Activated T-helper 1 cell treated with Interleukin-2 at 50 U/mL for 16 hours (primary cell): ENCODE data around the gene ANP32E.

Experiments
- DNase-seq: peaks from one replicate; pipeline ENCODE4 v3.0.0-alpha.2; 2020; ENCODE audit warnings: low read depth

Gene ANP32E

DNA sequence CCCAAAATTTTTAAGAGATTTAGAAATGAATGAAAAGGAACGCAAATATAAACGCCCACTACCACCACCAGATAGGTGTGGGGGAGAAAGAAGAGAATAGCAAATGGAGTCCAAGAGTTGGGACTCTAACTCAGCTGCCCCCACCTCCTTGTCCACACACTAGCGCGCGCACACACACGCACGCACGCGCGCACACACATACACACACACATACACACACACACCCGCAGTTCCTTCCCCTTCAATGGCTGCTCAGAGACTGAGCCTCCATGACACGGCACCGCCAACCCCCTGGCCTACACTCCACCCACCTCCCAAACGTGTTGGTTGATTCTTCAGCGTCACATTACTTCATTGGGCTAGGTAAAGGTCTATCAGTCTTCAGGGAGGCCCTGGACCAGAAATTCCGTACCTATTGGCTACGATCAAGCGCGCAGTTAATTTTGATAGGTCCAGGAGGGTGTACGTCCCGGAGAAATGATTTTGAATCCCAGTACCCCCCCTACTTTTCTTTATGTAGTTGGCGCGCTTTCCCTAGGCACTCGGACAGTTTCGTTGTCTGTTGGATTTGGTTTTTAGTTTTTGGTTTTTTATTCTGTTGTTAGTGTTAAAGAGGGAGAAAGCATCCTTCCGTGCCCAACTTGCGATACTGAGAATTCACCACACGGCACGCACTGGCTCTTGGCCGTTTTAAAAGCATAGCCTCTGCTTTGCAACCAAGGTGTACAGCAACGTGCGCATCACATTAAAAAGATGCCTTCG lies at the start of gene ANP32E:
TSS of gene ANP32E (minus strand) at position 261 of the 762 bp plus-strand sequence. CDS start 326 bp downstream, outside the sequence.
- peak; percentile 87 for DNase-seq

DNA sequence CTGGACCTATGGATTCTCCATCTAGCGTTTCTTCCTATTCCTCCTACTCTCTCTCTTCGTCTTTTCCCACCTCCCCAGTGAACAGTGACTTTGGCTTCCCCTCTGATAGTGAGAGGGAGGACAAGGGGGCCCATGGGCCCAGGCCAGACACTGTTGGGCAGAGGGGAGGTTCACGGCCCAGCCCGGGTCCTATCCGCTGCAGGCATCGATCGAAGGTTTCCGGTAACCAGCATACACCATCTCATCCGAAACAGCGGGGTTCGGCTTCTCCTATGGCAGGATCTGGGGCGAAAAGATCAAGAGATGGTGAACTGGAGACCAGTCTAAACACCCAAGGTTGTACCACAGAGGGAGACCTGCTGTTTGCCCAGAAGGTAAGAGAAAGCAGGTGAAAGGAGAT lies 47.3 kb upstream of the ANP32E start:
- no peak for DNase-seq

DNA sequence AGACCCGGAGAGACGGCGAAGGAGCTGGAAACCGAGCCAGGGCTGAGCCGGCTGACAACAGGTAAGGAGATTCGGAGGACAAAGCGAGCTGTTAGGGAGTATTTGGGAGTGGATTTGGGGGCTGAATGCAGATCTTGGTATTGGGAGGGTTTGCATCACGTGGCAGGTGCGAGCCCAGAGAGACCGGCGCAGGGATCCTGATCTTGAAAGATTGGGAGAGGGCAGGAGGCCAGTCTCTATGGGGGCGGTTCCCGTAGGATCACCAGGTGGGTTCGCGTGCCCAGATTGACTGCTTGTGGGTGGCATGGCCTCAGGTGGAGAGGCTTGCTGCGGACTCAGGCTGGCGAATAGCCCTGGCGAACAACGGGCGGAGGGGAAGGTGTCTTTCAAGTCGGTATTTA lies 46.6 kb upstream of the ANP32E start:
- no peak for DNase-seq

DNA sequence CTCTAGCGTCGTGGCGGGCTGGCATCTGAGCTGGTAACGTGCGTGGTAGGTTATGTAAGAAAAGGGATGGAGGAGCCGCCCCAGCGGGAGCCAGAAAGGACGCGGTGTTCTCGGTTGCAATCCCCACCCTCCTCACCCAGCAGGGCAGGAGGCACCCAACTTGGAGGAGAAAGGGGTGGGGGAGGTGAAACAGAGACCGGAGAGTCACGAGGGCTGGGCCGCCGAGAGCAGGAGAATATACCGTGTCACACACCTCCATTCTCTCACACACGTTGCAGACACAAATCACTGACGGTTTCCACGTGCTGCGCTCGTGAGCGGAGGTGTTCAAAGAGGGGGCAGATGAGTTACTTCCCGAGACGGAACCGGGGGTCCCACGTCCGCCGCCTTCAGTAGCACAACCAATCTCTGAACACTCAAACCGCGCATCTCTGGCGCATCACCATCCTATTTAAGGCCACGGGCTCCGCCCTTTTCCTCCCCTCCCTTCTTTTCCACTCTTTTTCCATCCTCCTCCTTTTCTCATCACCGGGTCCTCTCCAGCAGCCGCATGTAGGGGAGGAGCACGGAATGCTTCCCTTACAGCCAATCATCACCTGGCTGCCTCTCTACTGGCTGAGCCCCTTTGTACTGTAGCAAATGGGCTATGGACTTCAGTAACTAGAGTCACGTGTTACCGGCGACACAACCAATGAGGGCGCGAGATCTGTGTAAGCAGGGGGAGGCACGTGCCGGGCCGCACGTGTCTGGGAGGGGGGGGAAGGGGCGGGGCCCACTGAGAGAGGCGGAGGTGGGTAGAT lies 46.0 kb upstream of the ANP32E start, which contains the start of gene CIART:
TSS of gene CIART (plus strand) at position 797 of the 800 bp plus-strand sequence. CDS start 714 bp downstream, outside the sequence.
- DNase-seq: peak; percentile 66

DNA sequence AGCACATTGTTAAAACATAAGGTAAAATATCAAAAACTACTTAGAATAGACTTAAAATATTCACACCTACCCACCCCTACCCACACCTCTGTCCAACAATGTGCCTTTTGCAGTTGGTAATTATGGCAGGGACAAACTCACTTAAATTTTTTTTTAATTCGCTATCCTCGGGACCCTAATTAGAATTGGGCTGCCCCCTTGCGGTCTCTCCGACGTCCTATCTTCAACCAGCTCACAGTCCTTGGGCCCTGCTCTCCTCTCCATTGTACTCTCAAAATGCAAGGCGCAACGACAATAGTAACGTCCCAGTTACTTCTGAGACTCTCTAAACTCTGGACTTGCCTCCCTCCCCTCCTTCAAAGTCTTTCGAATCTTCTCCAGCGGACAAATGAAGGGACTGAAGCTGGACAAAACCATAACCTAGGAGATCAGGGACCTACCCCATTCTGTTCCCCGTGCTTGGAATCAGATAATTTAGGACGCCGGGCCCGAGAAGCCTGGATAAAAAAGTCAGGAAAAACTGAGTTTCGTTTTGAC lies 45.4 kb upstream of the ANP32E start:
- DNase-seq: peak; percentile 30

DNA sequence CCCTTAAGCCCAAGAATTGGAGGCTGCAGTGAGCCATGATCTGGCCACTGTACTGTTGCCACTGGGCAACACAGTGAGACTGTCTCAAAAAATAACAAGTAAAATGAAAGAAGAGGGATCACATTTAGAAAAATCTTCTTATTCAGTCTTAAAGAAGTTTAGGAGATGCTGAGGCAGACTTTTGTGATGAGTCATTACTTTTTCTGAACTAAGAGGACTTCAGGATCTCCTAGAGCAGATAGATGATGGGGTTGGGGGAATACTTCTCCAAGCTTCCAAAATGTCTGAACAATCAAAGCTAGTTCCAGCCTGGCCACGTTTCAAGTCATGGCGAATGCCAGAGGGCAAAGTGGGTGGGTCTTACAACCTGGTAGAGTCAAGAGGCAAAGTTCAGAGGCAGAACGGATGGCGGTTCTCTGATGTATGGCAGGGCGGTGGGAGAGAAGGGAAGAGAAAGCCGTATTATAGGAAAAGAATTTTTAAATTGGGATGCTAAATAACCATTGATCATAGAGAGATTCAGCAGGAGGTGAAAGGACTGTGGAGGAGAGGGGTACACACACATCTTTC lies 44.3 kb upstream of the ANP32E start:
- DNase-seq: no peak

DNA sequence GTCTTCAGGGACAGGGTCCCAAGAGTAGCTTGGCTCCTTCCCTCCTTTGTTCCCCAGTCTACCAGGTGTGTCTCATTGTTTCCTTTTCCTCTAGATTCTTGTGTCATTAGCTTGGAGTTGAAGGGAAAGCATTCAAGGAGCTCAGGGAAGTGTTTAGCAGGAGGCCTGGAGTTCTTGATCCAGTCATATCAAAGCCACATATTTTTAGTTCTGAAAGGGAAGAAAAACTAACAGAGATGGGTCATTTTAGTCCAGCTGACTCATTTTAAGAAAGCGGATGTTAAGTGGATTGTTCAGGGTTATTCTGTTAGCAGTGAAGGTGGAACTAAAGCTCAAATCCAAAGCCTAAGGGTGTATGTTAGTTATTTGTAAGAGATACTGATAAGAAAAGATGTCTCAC lies 37.4 kb upstream of the ANP32E start:
- no peak for DNase-seq

DNA sequence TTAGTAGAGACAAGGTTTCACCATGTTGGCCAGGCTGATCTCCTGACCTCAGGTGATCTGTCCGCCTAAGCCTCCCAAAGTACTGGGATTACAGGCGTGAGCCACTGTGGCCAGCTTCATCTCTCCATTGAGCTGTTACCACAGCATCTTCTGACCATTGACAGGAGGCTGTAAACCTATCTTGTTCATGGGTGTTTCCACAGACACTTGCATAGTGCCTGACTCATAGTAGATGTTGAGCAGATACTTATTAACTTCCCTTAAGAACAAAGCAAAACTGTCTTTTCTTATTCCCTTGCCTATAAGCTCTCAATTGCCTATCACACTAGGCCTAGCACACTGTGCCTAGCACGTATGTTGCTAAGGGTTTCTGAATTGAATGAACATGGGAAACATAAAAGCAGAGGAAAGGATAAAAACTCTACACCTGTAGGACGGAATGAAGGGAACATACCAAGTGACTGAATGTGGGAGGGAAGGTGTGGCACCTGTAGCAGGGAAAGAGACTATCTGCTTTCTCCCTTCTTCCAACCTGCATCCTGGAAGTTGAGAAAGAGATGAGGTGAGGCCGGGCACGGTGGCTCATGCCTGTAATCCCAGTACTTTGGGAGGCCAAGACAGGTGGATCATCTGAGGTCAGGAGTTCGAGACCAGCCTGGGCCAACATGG lies 35.5 kb upstream of the ANP32E start:
- DNase-seq: no peak

DNA sequence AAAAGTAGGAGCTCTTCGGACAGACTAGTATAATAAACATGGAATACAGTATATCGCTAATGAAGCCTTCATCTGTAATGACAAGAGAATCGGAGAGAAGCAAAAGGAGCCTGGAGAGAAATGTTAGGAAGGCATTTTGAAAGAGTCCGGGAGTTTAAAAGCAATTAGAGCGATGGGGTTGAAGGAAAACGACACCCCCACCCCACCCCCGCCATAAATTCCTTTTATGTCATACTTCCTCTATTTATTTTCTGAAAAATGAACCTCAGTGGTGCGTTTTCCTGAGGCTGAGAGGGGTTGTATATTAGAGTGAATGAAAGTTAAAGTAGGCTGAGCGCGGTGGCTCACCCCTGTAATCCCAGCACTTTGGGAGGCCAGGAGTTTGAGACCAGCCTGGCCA lies 33.5 kb upstream of the ANP32E start:
- DNase-seq: no peak

DNA sequence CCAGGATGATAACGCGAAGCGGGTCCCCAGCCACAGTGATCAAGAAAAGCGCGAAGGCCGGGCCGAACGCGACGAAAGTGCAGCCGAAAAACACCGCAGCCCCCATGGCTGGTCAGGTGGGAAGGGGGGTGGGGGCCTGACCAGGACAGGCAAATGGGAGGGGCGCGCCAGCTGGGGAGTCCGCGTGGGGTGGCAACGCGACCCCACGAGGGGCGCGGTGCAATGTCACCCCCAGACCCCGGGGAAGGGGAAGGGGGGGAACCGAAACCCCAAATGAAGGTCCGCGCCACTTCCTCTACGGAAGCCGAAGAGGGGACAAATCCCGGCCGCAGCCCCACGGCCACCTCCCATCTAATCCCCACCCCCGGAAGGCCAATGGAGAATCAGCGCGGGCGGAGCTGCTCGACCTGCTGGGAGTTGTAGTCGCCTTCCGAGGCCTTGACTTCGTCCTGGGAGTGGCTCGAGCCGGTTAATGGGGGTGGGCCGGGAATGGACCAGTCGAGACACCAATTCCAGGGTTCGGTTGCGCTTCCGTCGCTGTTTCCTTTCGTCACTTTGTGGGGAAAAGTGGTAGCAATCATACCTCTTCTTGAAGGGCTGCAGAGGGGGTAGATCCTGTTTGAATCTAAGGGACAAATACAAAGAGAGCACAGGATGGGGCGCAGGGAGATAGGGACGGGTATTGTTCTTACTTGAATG lies 32.9 kb upstream of the ANP32E start, which contains the start of gene APH1A:
TSS of gene APH1A (minus strand) at position 312 of the 699 bp plus-strand sequence. CDS start at position 106, 206 bp downstream.
- DNase-seq: peak; percentile 85

DNA sequence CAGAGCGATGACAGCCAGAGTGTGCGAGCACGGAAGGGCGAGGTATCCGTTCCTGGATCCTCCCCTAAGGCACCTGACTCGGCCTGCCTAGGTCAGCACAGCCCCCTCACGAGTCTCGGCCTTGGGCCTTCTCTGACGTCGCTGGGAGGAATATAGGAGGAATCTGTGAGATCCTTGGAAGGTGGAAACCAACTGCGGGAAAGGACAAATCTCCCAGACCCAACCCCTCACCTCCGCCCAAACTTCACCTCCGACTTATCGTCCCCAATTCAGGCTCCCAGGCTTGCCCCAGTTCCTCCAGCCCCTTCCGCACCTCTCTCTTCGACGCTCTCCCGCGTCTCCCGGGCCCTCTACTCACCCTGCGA lies 32.4 kb upstream of the ANP32E start:
- peak; percentile 30 for DNase-seq

DNA sequence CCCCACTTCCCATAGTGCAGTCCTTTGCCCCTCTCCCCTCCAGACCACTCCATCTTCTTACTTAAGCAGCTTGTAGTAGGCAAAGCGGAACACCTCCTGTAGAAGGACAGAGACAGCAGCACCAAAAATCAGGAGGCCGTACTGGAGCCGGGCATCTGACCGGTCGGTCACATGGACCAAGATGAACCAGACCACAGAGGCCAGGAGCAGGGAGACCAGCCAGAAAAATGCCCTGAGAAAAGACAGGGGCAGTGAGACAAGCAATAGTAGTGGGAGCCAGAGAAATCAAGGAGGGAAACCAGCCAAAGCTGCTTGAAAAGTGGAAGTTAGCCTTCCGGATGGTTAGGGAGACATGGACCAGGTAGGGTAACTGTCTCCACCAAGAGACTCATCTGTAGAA lies 32.0 kb upstream of the ANP32E start:
- DNase-seq: no peak

DNA sequence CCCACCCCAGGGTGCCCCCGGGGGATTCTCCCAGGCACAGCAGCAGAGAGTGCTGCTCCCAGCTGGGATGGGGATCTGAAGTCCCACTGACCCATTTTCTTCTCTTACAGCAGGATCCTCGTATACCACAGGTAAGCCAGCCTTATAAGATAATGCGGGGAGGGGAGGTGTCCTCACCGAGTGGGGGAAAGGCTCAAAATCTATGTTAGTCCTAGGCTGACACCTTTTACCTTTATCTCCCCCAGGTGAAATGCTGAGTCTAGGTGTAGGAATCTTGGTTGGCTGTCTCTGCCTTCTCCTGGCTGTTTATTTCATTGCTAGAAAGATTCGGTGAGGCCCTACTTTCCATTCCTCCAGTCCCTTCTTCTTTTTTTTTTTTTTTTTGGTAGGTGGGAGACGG lies 27.6 kb upstream of the ANP32E start:
- no peak for DNase-seq

DNA sequence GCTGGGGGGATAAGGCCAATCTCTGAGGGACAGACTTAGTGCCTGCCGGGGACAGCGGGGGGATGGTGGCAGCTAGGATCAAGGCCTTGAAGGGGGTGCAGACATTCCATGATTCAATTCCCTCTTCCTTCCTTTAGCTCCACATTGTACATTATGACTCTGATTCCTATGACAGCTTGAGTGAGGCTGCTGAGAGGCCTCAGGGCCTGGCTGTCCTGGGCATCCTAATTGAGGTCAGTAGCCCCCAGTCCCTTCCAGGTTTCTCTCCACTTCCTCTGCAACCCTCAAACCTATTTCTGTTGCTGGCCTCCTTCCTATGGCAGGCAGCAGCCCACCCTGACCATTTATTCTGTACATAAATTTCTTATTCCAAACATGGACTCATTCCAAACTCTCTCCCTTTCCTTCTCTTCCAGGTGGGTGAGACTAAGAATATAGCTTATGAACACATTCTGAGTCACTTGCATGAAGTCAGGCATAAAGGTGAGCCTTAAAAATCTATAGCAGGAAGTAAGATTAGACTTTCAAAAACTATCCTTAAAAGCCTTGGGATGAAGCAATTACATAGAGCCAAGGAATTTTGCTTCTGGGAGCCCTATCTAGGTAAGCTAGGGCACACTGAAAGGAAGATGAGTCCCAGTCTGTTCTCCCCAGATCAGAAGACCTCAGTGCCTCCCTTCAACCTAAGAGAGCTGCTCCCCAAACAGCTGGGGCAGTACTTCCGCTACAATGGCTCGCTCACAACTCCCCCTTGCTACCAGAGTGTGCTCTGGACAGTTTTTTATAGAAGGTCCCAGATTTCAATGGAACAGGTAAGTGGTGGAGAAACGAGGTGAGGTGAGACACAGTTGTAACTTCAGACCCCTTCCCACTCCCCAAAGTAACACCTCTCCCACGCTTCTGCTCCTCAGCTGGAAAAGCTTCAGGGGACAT lies 26.7 kb upstream of the ANP32E start:
- no peak for DNase-seq

DNA sequence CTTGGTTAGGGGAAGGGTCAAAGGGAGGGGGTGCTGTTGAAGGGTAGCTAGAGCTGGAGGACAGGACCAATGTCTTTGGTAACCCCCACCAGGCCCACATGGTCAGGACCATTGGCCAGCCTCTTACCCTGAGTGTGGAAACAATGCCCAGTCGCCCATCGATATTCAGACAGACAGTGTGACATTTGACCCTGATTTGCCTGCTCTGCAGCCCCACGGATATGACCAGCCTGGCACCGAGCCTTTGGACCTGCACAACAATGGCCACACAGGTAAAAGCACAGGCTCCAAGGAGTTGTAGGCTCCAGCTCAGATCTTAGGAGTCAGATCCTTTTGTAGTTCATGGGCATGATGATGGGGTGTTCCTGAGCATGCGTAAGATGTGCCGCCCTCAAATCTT lies 25.5 kb upstream of the ANP32E start:
- no peak for DNase-seq

DNA sequence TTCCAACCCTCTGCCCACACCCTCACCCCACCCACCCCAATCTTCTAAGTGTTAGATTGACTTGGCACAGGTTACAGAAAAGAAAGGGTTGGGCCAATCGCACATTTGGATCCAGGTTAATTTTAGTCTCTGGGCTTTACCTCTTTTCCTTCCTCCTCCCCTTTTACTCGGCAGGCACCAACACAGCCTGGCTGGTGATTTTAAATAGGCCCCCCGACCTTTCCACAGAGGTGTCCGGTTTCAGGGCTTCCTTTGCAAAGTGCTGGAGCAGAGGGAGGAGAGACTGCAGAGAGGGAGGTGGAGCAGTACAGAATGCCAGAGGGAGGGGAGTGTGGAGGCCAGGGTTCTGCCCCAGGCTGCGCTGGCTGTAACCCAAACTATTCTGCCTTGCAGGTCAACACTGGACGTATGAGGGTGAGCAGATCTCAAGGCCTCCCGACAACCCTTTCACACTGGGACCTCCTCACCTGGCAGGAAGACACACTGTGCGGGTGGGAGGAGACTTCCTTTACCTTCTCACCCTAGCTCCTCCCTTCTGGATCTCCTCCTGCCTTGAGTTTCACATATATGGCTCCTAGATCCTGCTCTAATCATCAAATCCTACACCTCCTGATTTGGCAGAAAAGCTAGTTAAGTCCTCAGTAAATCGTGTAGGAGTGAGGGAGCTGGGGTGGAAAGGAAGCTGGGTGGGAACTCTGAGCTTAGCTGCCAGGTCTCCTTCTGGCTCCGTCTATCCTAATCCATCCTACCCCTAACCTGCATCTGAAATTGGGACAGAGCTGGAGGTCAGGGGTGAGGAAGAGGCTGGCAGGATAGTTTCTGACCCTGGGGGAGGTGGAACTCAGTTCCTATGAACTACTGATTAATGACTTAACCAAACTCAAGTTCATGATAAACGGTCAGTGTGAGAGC lies 24.1 kb upstream of the ANP32E start:
- DNase-seq: no peak

DNA sequence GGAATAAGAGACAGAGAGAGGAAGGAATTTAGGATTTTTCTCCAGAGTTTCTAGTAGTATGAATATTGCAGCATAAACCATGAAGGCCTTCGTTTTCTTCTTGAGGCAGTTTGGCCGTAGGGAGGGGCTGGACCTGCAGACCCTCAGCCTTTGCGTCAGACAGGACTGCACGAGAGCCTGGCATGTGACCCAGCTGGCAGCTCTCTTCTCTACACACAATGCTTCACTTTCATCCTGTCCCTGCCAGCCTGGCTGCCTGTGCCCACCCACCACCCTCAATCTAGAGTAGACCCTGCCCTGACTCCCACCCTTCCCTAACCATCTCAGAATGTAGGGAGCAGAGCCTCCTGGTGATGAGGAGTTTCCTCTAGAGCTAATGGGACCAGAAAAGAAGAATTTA lies 23.3 kb upstream of the ANP32E start:
- no peak for DNase-seq

DNA sequence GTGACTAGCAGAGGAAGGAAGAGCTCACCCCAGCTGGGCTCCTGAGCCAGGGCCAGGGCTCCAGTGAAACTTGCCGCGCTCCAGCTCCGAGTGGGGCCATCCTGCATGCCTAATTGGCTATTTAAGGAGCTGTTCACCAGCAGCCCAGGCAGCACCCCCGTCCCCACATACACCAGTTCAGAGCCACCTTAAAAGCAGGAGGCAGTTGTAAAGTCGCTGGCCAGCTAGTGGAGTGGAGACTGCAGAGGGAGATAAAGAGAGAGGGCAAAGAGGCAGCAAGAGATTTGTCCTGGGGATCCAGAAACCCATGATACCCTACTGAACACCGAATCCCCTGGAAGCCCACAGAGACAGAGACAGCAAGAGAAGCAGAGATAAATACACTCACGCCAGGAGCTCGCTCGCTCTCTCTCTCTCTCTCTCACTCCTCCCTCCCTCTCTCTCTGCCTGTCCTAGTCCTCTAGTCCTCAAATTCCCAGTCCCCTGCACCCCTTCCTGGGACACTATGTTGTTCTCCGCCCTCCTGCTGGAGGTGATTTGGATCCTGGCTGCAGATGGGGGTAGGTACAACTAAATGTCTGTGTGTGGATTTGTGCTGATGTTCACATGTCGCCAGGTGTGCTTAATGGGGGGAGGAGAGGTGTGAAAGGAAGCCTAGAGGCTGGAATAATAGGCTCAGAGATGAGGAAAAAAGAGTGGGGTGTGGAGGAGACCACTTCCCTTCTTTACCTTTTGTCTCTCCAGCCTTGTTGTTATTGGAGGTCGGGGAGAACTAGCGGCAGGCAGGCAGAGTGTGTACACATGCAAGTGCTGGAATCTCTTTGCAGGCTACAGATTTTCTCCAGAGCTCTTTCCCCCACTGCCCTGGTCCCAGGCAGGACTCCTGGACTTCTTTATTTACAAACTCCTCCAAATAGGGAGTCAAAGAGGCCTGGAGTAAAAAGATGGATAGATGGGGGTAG lies 22.0 kb upstream of the ANP32E start, which contains the start of gene CA14:
TSS of gene CA14 (plus strand) at position 151 of the 962 bp plus-strand sequence. CDS start at position 506, 355 bp downstream.
- no peak for DNase-seq
